CD4-positive, alpha-beta T cell (primary cell): ENCODE measurements around the gene LINGO1. TPM values are rescaled to one million over a fixed set of nuclear protein-coding genes. Genes with fewer than 3 reads are reported as not detected.

Experiments
- ATAC-seq: fragments of 200-7000 bp; cut with Tn5 transposase; one replicate; pipeline ENCODE4 v1.10.0; 2022; ENCODE audit warnings: mild to moderate bottlenecking; ENCODE audit not compliant: poor library complexity
- CTCF ChIA-PET: fragments of 350-600 bp; sonication (Branson Sonifier 250); formaldehyde crosslinking; loops from one replicate; lab custom pipeline; 2021; ENCODE audit warnings: antibody characterized with exemption, inconsistent platforms; lab: Charles Lee
- POLR2A ChIA-PET: fragments of 350-600 bp; sonication (Branson Sonifier 250); formaldehyde crosslinking; loops from one replicate; lab custom pipeline; 2021; ENCODE audit warnings: antibody characterized with exemption, inconsistent platforms; lab: Charles Lee
- DNase-seq, 14 experiments: peaks; one replicate each; pipeline ENCODE4 v3.0.0-alpha.2; 2013 to 2020; ENCODE audit warnings: mixed read lengths in 2 of 14
- H3K27ac ChIP-seq, 2 donors: one replicate each; pipeline versions ENCODE4 v1.5.1 to v1.7.0; 2013; ENCODE audit warnings: low read length in 2 of 2, low read depth in 1 of 2, mild to moderate bottlenecking in 1 of 2
- H3K27me3 ChIP-seq, 2 experiments: 1 replicate in 1 of 2; 2 replicates in 1 of 2; pipeline versions ENCODE4 v1.6.1 to v1.7.0; 2013; ENCODE audit warnings: low read length in 2 of 2, control low read depth in 1 of 2, mild to moderate bottlenecking in 1 of 2, moderate library complexity in 1 of 2; ENCODE audit not compliant: insufficient read depth in 2 of 2, control insufficient read depth in 1 of 2
- H3K36me3 ChIP-seq: one replicate; pipeline ENCODE4 v1.6.1; 2013; ENCODE audit warnings: low read length, control low read depth; ENCODE audit not compliant: insufficient read depth
- H3K4me1 ChIP-seq: one replicate; pipeline ENCODE4 v1.6.1; 2013; ENCODE audit warnings: low read length, control low read depth; ENCODE audit not compliant: insufficient read depth
- H3K4me3 ChIP-seq: one replicate; pipeline ENCODE4 v1.5.1; 2013; ENCODE audit warnings: mild to moderate bottlenecking, low read length, moderate library complexity
- H3K9me3 ChIP-seq, 2 experiments: 1 replicate in 1 of 2; 2 replicates in 1 of 2; pipeline versions ENCODE4 v1.6.1 to v1.7.0; 2013; ENCODE audit warnings: low read length in 2 of 2, mild to moderate bottlenecking in 2 of 2, control low read depth in 1 of 2, moderate library complexity in 1 of 2; ENCODE audit not compliant: control insufficient read depth in 1 of 2, insufficient read depth in 1 of 2
- H3K27ac Mint-ChIP-seq: one replicate; pipeline ENCODE4 v1.8.0; 2020; ENCODE audit warnings: mixed read lengths
- H3K27me3 Mint-ChIP-seq: one replicate; pipeline ENCODE4 v1.8.0; 2021; ENCODE audit warnings: mixed read lengths
- H3K36me3 Mint-ChIP-seq: one replicate; pipeline ENCODE4 v1.8.0; 2021; ENCODE audit warnings: low read depth, mixed read lengths
- H3K4me1 Mint-ChIP-seq: one replicate; pipeline ENCODE4 v1.8.0; 2021; ENCODE audit warnings: low read depth, mixed read lengths
- H3K4me3 Mint-ChIP-seq: one replicate; pipeline ENCODE4 v1.8.0; 2020; ENCODE audit warnings: mild to moderate bottlenecking, mixed read lengths
- H3K9me3 Mint-ChIP-seq: one replicate; pipeline ENCODE4 v1.8.0; 2020; ENCODE audit warnings: mixed read lengths
- intact Hi-C, 2 experiments: fragments of 100-400 bp; cut with DNase I in 1 of 2; cut with micrococcal nuclease in 1 of 2; formaldehyde crosslinking; loops; one replicate each; pipeline versions ENCODE4 v1.15.1 to v1.9.0; 2023 to 2025; cut with DNase I, micrococcal nuclease
- total RNA-seq, 174 experiments: library from RNA in 2 of 174; stranded (reverse) in 2 of 174; gene quantifications; one replicate each; pipeline ENCODE4 v1.2.3 and lab custom pipeline; 2021 to 2026
- TF ChIP-seq, protein P1 (sequence below): fragments of 200-600 bp; IDR thresholded peaks from one replicate; pipeline ENCODE4 v1.8.0; 2022; ENCODE audit warnings: antibody characterized with exemption, mild to moderate bottlenecking

LINGO1 gene
- total RNA-seq, 2 experiments from 2014 or later = not detected

DNA sequence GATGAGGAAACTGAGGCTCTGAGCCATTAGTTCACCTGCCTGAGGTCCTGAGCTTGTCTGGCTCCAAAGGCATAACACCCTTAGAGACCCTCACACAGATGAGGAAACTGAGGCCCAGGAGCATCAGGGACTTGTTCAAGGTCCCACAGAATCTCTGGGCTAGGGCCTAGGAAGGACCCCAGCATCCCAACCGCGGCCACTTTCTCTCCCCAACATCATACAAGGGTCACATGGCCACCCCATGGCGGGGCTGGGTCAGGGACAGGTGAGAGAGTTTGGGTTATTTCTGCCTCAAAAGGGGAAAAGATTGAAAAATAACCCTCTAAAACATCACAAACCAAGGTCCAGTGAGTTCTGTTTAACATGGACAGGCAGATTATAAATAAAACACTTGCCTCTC, 6.7 kb downstream of the LINGO1 start:
- ChIA-PET POLR2A (no interaction called here), CTCF (no interaction called here)
- H3K4me1 ChIP-seq = no peaks in the 10 kb centered on the region
- TF ChIP-seq, protein P1, sequence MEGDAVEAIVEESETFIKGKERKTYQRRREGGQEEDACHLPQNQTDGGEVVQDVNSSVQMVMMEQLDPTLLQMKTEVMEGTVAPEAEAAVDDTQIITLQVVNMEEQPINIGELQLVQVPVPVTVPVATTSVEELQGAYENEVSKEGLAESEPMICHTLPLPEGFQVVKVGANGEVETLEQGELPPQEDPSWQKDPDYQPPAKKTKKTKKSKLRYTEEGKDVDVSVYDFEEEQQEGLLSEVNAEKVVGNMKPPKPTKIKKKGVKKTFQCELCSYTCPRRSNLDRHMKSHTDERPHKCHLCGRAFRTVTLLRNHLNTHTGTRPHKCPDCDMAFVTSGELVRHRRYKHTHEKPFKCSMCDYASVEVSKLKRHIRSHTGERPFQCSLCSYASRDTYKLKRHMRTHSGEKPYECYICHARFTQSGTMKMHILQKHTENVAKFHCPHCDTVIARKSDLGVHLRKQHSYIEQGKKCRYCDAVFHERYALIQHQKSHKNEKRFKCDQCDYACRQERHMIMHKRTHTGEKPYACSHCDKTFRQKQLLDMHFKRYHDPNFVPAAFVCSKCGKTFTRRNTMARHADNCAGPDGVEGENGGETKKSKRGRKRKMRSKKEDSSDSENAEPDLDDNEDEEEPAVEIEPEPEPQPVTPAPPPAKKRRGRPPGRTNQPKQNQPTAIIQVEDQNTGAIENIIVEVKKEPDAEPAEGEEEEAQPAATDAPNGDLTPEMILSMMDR = no peak
- Mint-ChIP-seq H3K27ac (no peak overlapping the region), H3K4me1 (no peaks in the 10 kb centered on the region), H3K9me3 (no peaks in the 10 kb centered on the region), H3K27me3 (peaks cover 15% of the 10 kb centered on the region), H3K36me3 (no peaks in the 10 kb centered on the region), H3K4me3 (no peak overlapping the region)
- H3K36me3 ChIP-seq = no peaks in the 10 kb centered on the region
- DNase-seq (no peak), ATAC-seq (no peak)
- intact Hi-C loops = no loop called here
- H3K9me3 ChIP-seq = no peaks in the 10 kb centered on the region
- no peak overlapping the region for H3K27ac ChIP-seq
- H3K4me3 ChIP-seq = no peak overlapping the region
- H3K27me3 ChIP-seq = peaks cover 5 to 14% of the 10 kb centered on the region in 2 experiments

DNA sequence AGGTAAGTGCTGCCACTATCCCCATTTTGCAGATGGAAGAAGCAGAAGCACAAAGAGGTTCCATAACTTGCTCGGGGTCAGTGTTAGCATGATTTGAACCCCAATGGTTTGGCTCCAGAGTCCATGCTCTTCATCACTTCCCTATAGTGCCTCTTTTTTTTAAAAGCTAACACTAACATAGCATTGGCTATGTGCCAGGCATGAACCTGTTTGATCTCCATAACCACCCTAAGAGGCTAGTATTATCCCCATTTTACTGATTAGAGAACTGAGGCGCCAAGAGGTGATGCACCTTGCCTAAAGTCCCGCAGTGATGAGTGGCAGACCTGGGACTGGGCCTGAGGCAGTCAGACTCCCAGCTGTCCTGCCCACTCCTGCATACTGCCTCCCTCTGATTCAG, 7.3 kb downstream of the LINGO1 start:
- ChIA-PET POLR2A (no interaction called here), CTCF (no interaction called here)
- no peaks in the 10 kb centered on the region for H3K4me1 Mint-ChIP-seq
- H3K4me3 Mint-ChIP-seq = no peak overlapping the region
- Histone ChIP-seq H3K9me3 (no peaks in the 10 kb centered on the region), H3K27me3 (peaks cover 5 to 8% of the 10 kb centered on the region in 2 experiments), H3K4me3 (no peak overlapping the region), H3K4me1 (no peaks in the 10 kb centered on the region), H3K36me3 (no peaks in the 10 kb centered on the region), H3K27ac (no peak overlapping the region)
- H3K36me3 Mint-ChIP-seq = no peaks in the 10 kb centered on the region
- ATAC-seq (no peak), DNase-seq (no peak)
- TF ChIP-seq, protein P1 = no peak
- peaks cover 15% of the 10 kb centered on the region for H3K27me3 Mint-ChIP-seq
- H3K27ac Mint-ChIP-seq = no peak overlapping the region
- no peaks in the 10 kb centered on the region for H3K9me3 Mint-ChIP-seq
- intact Hi-C loops = no loop called here

DNA sequence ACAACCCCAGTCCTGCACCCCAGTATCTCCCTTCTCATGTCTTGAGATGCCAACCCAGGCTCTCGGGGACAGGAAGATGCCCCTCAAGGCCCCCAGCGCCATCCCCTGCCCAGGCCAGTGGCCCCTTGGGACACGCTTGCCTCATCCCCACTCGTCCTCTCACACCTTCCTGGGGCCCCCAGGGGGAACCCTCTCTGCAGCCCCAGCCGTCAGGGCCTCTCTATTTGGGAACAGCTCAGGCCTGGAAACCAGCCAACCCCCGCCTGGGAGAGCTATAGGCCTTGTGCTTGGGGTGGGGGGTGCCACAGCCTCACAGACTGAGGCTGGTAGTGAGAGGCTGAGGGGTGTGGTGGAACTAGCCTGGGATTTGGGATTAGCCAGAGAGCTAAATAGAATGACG, 7.8 kb downstream of the LINGO1 start:
- CTCF ChIA-PET = no interaction called here
- intact Hi-C loops = no loop called here
- DNase-seq = no peak

More for the DNA sequence above, 7.8 kb downstream of the LINGO1 start:
- Mint-ChIP-seq H3K4me1 (no peaks in the 10 kb centered on the region), H3K4me3 (no peak overlapping the region), H3K36me3 (no peaks in the 10 kb centered on the region), H3K9me3 (no peaks in the 10 kb centered on the region), H3K27ac (no peak overlapping the region), H3K27me3 (peaks cover 11% of the 10 kb centered on the region)
- Histone ChIP-seq H3K36me3 (no peaks in the 10 kb centered on the region), H3K4me1 (no peaks in the 10 kb centered on the region), H3K9me3 (no peaks in the 10 kb centered on the region), H3K27me3 (peaks cover 2 to 5% of the 10 kb centered on the region in 2 experiments), H3K4me3 (no peak overlapping the region), H3K27ac (no peak overlapping the region)
- ATAC-seq = no peak
- POLR2A ChIA-PET = no interaction called here
- TF ChIP-seq, protein P1 = no peak
